ENCODE data around the gene TWIST2. TPM values are rescaled to one million over a fixed set of nuclear protein-coding genes. Genes with fewer than 3 reads are reported as not detected.

The TWIST2 gene
- polyA plus RNA-seq, 1 of the 3 experiments (the other 2 are of a cell fraction) = 19.5 TPM

- Histone ChIP-seq H3K27me3 (ENCODE audit: insufficient read depth) (no peaks in the 10 kb centered on the region), H3K9me3 (no peaks in the 10 kb centered on the region), H2AFZ (ENCODE audit: low read depth) (no peak overlapping the region), H3K9ac (no peak overlapping the region), H3K4me2 (no peak overlapping the region), H3K4me1 (ENCODE audit: control insufficient read depth in 1 of 2, insufficient read depth in 2 of 2, low read depth in 1 of 2, low read length in 1 of 2) (no peaks in the 10 kb centered on the region; a peak in 1 of 4 replicates), H4K20me1 (ENCODE audit: insufficient read depth) (no peaks in the 10 kb centered on the region), H3K79me2 (ENCODE audit: insufficient read depth) (no peaks in the 10 kb centered on the region), H3K27ac (ENCODE audit: low read depth in 2 of 2, low read length in 1 of 2) (no peak overlapping the region), H3K36me3 (replicated peaks in 1 of 2; ENCODE audit: control insufficient read depth in 1 of 2, insufficient read depth in 2 of 2, low read length in 1 of 2) (no peaks in the 10 kb centered on the region), H3F3A (replicated peaks; ENCODE audit: insufficient read depth) (no peaks in the 10 kb centered on the region), H3K9me2 (no peaks in the 10 kb centered on the region), H3K4me3 (ENCODE audit: low read depth in 2 of 2, low read length in 1 of 2) (no peak overlapping the region)
- WGBS (ENCODE audit: low lambda C conversion rate) = 76% methylated on average over 22 of the region's 24 CpGs
- CTCF ChIA-PET = no interaction called here
- no peak for DNase-seq
- POLR2A ChIA-PET = no interaction called here
- no peak for TF ChIP-seq MEF2A (IDR thresholded peaks at IDR 0.05; ENCODE audit: borderline replicate concordance, low read depth)
- no peak for TF ChIP-seq SIN3A (IDR thresholded peaks at IDR 0.05; ENCODE audit: borderline replicate concordance, low read depth, low read length)
- TF ChIP-seq SMC3 (IDR thresholded peaks at IDR 0.05; ENCODE audit: low read depth, low read length) = no peak
- no peak for TF ChIP-seq JUND (IDR thresholded peaks at IDR 0.05)
Observed at GRCh38 chr2:238926761-238927611, 79.1 kb downstream of the TWIST2 start.

- CTCF ChIA-PET = no interaction called here
- H3K9me2 ChIP-seq = no peaks in the 10 kb centered on the region
- H3K36me3 ChIP-seq (replicated peaks in 1 of 2; ENCODE audit: control insufficient read depth in 1 of 2, insufficient read depth in 2 of 2, low read length in 1 of 2) = no peaks in the 10 kb centered on the region
- POLR2A ChIA-PET = no interaction called here
- no peaks in the 10 kb centered on the region for H3K27me3 ChIP-seq (ENCODE audit: insufficient read depth)
- H4K20me1 ChIP-seq (ENCODE audit: insufficient read depth) = no peaks in the 10 kb centered on the region
- H3K4me3 ChIP-seq (ENCODE audit: low read depth in 2 of 2, low read length in 1 of 2) = no peak overlapping the region
- 60% methylated on average over 6 of the region's 14 CpGs for WGBS (ENCODE audit: low lambda C conversion rate)
- no peaks in the 10 kb centered on the region for H3K9me3 ChIP-seq
- H3K79me2 ChIP-seq (ENCODE audit: insufficient read depth) = no peaks in the 10 kb centered on the region
- H3K4me2 ChIP-seq = no peak overlapping the region
- no peaks in the 10 kb centered on the region; a peak in 1 of 4 replicates for H3K4me1 ChIP-seq (ENCODE audit: control insufficient read depth in 1 of 2, insufficient read depth in 2 of 2, low read depth in 1 of 2, low read length in 1 of 2)
- DNase-seq = no peak
- no peak overlapping the region for H3K9ac ChIP-seq
- H3F3A ChIP-seq (replicated peaks; ENCODE audit: insufficient read depth) = no peaks in the 10 kb centered on the region
- no peak for TF ChIP-seq RAD21 (IDR thresholded peaks at IDR 0.05; ENCODE audit: low read length)
- no peak for TF ChIP-seq EZH2phosphoT487 (IDR thresholded peaks at IDR 0.05; ENCODE audit: borderline replicate concordance, low read depth)
- TF ChIP-seq MEF2A (IDR thresholded peaks at IDR 0.05; ENCODE audit: borderline replicate concordance, low read depth) = no peak
- TF ChIP-seq REST (IDR thresholded peaks at IDR 0.05; ENCODE audit: low read depth, low read length) = no peak
- TF ChIP-seq FOSL2 (IDR thresholded peaks at IDR 0.05; ENCODE audit: borderline replicate concordance, low read depth) = no peak
- no peak for TF ChIP-seq RXRA (IDR thresholded peaks at IDR 0.05; ENCODE audit: borderline replicate concordance, low read depth)
- no peak for TF ChIP-seq IRF3 (IDR thresholded peaks at IDR 0.05; ENCODE audit: low read depth, low read length)
- no peak for TF ChIP-seq RCOR1 (IDR thresholded peaks at IDR 0.05; ENCODE audit: low read length)
- H2AFZ ChIP-seq (ENCODE audit: low read depth) = no peak overlapping the region
- no peak overlapping the region for H3K27ac ChIP-seq (ENCODE audit: low read depth in 2 of 2, low read length in 1 of 2)
Observed at GRCh38 chr2:238927746-238928519, 80.0 kb downstream of the TWIST2 start.
